AG09309 (cell line): ENCODE measurements around the gene BCL2L13.
"Not testable (repeated sequence)": the region's sequence is repeated elsewhere in the genome, so short reads cannot be mapped to it uniquely, and the experiment has no call there.

ENCODE experiments used
- DNase-seq: peaks from one replicate; pipeline ENCODE4 v3.0.0-alpha.2; 2010; ENCODE audit warnings: low read depth
- H3K4me3 ChIP-seq: 2 replicates; pipeline ENCODE4 v1.5.1; 2011; ENCODE audit warnings: mild to moderate bottlenecking, low read depth, low read length, moderate library complexity; ENCODE audit not compliant: control insufficient read depth
- CTCF ChIP-seq: IDR thresholded peaks from 2 replicates; pipeline ENCODE4 v1.5.1; 2011; ENCODE audit warnings: mild to moderate bottlenecking, low read depth, low read length, inconsistent platforms; ENCODE audit not compliant: insufficient read depth, control insufficient read depth; ENCODE audit errors: missing control alignments

BCL2L13 gene

GRCh38 chr22:17678817-17679385 is 40.3 kb downstream of the BCL2L13 start:
- no peak overlapping the region for H3K4me3 ChIP-seq
- TF ChIP-seq CTCF, result no peak
- DNase-seq, result no peak

GRCh38 chr22:17684245-17684644 is 45.7 kb downstream of the BCL2L13 start:
- no peak for TF ChIP-seq CTCF
- DNase-seq, result no peak
- H3K4me3 ChIP-seq, result no peak overlapping the region

- H3K4me3 ChIP-seq, result no peak overlapping the region
- no peak for DNase-seq
- TF ChIP-seq CTCF, result no peak
Measured at GRCh38 chr22:17692841-17693240, 54.3 kb downstream of the BCL2L13 start.

GRCh38 chr22:17694193-17694592 is 55.6 kb downstream of the BCL2L13 start:
- TF ChIP-seq CTCF, result no peak
- no peak overlapping the region for H3K4me3 ChIP-seq
- DNase-seq, result no peak

- TF ChIP-seq CTCF, result no peak
- no peak for DNase-seq
Measured at GRCh38 chr22:17694752-17695151, 56.2 kb downstream of the BCL2L13 start.

GRCh38 chr22:17695986-17696385 is 57.4 kb downstream of the BCL2L13 start:
- TF ChIP-seq CTCF, result no peak
- H3K4me3 ChIP-seq, result no peak overlapping the region
- no peak for DNase-seq

More at GRCh38 chr22:17694752-17695151, 56.2 kb downstream of the BCL2L13 start:
- H3K4me3 ChIP-seq, result no peak overlapping the region

- DNase-seq, H3K4me3 ChIP-seq: not testable (repeated sequence)
Measured at GRCh38 chr22:17697196-17697595, 58.6 kb downstream of the BCL2L13 start.

- H3K4me3 ChIP-seq, DNase-seq: not testable (repeated sequence)
Measured at GRCh38 chr22:17698276-17698675, 59.7 kb downstream of the BCL2L13 start.
